BJ (cell line): ENCODE results near the gene ESR1. TPM values are rescaled to one million over a fixed set of nuclear protein-coding genes. Genes with fewer than 3 reads are reported as not detected.

Source experiments
- CTCF ChIA-PET: fragments of 350-600 bp; formaldehyde crosslinking; extraction: SDS; loops from one replicate; lab custom pipeline; 2021; ENCODE audit warnings: antibody characterized with exemption, inconsistent platforms; lab: Yijun Ruan, JAX
- POLR2A ChIA-PET: fragments of 300-600 bp; sonication (Branson Sonifier 250); formaldehyde crosslinking; extraction: SDS; loops from one replicate; lab custom pipeline; 2021; ENCODE audit warnings: antibody characterized with exemption; lab: Charles Lee
- DNase-seq: peaks from one replicate; pipeline ENCODE4 v3.0.0-alpha.2; 2011; ENCODE audit warnings: low read depth
- H3K27me3 ChIP-seq: 2 replicates; pipeline ENCODE4 v1.6.0; 2011; ENCODE audit warnings: low read length; ENCODE audit not compliant: control insufficient read depth, insufficient read depth
- H3K36me3 ChIP-seq: 2 replicates; pipeline ENCODE4 v1.5.1; 2011; ENCODE audit warnings: low read length; ENCODE audit not compliant: control insufficient read depth, insufficient read depth
- H3K4me3 ChIP-seq: 2 replicates; pipeline ENCODE4 v1.5.1; 2011; ENCODE audit warnings: low read depth, mild to moderate bottlenecking, control low read depth, low read length
- CTCF ChIP-seq: IDR thresholded peaks from 2 replicates; pipeline ENCODE4 v1.5.1; 2011; ENCODE audit warnings: low read depth, mild to moderate bottlenecking, control low read depth, inconsistent platforms, low read length, moderate library complexity; ENCODE audit not compliant: insufficient read depth
- polyA plus RNA-seq: library from polyadenylated mRNA; depleted of rRNA; stranded (reverse); fragments of >200 nt; gene quantifications from 2 replicates; pipeline ENCODE4 v1.2.3, GENCODE V29; 2011

The ESR1 gene
- polyA plus RNA-seq, 1 experiment = not detected

- no peak for DNase-seq
- ChIA-PET CTCF (interaction anchor here (2.3 kb wide), 1 partner anchor 24 kb away, joined by 6 read pairs; no protein-coding TSS in a partner anchor), POLR2A (no interaction called here)
- H3K4me3 ChIP-seq = no peak overlapping the region
- TF ChIP-seq CTCF = no peak
- no peaks in the 10 kb centered on the region for H3K36me3 ChIP-seq
- no peaks in the 10 kb centered on the region for H3K27me3 ChIP-seq
These were observed 292.7 kb downstream of the ESR1 start for GRCh38 chr6:152100183-152100618.

- Histone ChIP-seq H3K4me3 (no peak overlapping the region), H3K36me3 (no peaks in the 10 kb centered on the region), H3K27me3 (no peaks in the 10 kb centered on the region)
- TF ChIP-seq CTCF = no peak
- POLR2A ChIA-PET = no interaction called here
- no peak for DNase-seq
- CTCF ChIA-PET = interaction anchor here (3.6 kb wide), 1 partner anchor 10 kb away, joined by 12 read pairs; no protein-coding TSS in a partner anchor
These were observed 300.5 kb downstream of the ESR1 start for GRCh38 chr6:152107973-152108372.

GRCh38 chr6:152110886-152111820 lies 303.7 kb downstream of the ESR1 start:
- Histone ChIP-seq H3K4me3 (no peak overlapping the region), H3K36me3 (no peaks in the 10 kb centered on the region), H3K27me3 (no peaks in the 10 kb centered on the region)
- peak; percentile 47 for DNase-seq
- no peak for TF ChIP-seq CTCF
- POLR2A ChIA-PET = interaction anchor here (0.6 kb wide), 1 partner anchor 123 kb away, joined by 3 read pairs; no protein-coding TSS in a partner anchor
- CTCF ChIA-PET = interaction anchor here (1.0 to 5.8 kb wide), 3 partner anchors 13 to 346 kb away, joined by 3 to 42 read pairs (median 12); no protein-coding TSS in a partner anchor

- ChIA-PET CTCF (interaction anchor here (3.0 to 5.8 kb wide), 2 partner anchors 12 to 16 kb away, joined by 12 to 42 read pairs; no protein-coding TSS in a partner anchor), POLR2A (no interaction called here)
- no peaks in the 10 kb centered on the region for H3K36me3 ChIP-seq
- H3K27me3 ChIP-seq = no peaks in the 10 kb centered on the region
- no peak for DNase-seq
- H3K4me3 ChIP-seq = no peak overlapping the region
- no peak for TF ChIP-seq CTCF
These were observed 305.2 kb downstream of the ESR1 start for GRCh38 chr6:152112491-152113261.
